HFF-Myc (cell line): Measurements from ENCODE around the gene BRIP1.
"Not testable (repeated sequence)": the region's sequence is repeated elsewhere in the genome, so short reads cannot be mapped to it uniquely, and the experiment has no call there.

Source experiments
- DNase-seq: peaks from one replicate; pipeline ENCODE4 v3.0.0-alpha.2; 2011; ENCODE audit warnings: low read depth; ENCODE audit errors: extremely low read depth
- H3K4me3 ChIP-seq: replicated peaks from 2 replicates; pipeline ENCODE4 v1.5.1; 2011; ENCODE audit warnings: low read depth, mild to moderate bottlenecking, control low read depth, low read length
- CTCF ChIP-seq: IDR thresholded peaks from 2 replicates; pipeline ENCODE4 v1.5.1; 2012; ENCODE audit warnings: mild to moderate bottlenecking, low read depth, low read length, control low read depth; ENCODE audit errors: missing control alignments

Gene BRIP1

GRCh38 chr17:61732169-61732568 is 131.2 kb downstream of the BRIP1 start:
- TF ChIP-seq CTCF = no peak
- DNase-seq = no peak
- no peak overlapping the region for H3K4me3 ChIP-seq

GRCh38 chr17:61731330-61731729 is 132.0 kb downstream of the BRIP1 start:
- DNase-seq = no peak
- TF ChIP-seq CTCF = no peak
- no peak overlapping the region for H3K4me3 ChIP-seq

- TF ChIP-seq CTCF = no peak
- no peak for DNase-seq
- H3K4me3 ChIP-seq = no peak overlapping the region
These were observed 133.5 kb downstream of the BRIP1 start for GRCh38 chr17:61729690-61730268.

- H3K4me3 ChIP-seq = no peak overlapping the region
These were observed 135.0 kb downstream of the BRIP1 start for GRCh38 chr17:61728297-61728836.

GRCh38 chr17:61727798-61728197 is 135.5 kb downstream of the BRIP1 start:
- not testable (repeated sequence) for DNase-seq, H3K4me3 ChIP-seq

More at GRCh38 chr17:61728297-61728836, 135.0 kb downstream of the BRIP1 start:
- DNase-seq = no peak
- no peak for TF ChIP-seq CTCF

- DNase-seq = no peak
- H3K4me3 ChIP-seq = no peak overlapping the region
- TF ChIP-seq CTCF = no peak
These were observed 136.4 kb downstream of the BRIP1 start for GRCh38 chr17:61726977-61727376.

GRCh38 chr17:61724777-61725176 is 138.6 kb downstream of the BRIP1 start:
- TF ChIP-seq CTCF = no peak
- H3K4me3 ChIP-seq = no peak overlapping the region
- DNase-seq = no peak
